NCI-H187 (cell line): ENCODE measurements around the gene ZDHHC11.
"Not testable (repeated sequence)": the region's sequence is repeated elsewhere in the genome, so short reads cannot be mapped to it uniquely, and the experiment has no call there.

Source experiments
- DNase-seq, 2 experiments: peaks; one replicate each; lab custom pipeline; 2025; lab: John Stamatoyannopoulos, UW

ZDHHC11 gene

DNA sequence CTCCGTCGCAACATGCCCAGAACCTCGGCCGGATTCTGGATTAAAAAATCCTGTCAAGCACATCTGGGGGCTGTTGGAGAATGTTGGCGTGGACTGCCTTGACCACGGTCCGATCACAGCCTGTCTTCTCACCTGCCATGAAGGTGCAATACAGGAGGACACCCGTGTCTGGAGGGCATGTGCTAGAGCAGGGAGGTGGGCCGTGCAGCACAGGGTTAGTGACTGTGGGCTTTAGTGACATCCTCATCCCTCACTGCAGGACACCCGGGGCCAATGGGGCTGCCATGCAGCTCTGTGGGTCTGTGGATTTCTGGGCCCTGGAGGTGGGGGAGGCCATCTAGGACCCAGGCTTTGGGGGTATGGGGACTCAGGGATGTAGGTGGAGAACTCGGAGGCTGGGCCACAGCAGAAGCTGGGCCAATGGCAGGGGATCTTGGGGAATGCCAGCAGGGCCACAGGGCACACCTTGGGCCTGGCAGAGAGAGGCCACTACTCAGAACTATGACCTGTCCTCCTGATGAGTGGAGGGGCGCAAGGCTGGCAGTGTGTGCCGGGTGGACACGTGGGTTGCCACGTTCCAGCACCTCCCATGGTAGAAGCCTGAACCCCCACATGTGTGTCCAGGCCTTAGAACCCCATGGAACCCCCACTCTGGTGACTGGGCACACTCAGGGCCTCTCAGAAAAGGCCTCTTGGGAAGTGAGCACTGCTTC is 89.6 kb downstream of the ZDHHC11 start:
- DNase-seq: no peak

DNA sequence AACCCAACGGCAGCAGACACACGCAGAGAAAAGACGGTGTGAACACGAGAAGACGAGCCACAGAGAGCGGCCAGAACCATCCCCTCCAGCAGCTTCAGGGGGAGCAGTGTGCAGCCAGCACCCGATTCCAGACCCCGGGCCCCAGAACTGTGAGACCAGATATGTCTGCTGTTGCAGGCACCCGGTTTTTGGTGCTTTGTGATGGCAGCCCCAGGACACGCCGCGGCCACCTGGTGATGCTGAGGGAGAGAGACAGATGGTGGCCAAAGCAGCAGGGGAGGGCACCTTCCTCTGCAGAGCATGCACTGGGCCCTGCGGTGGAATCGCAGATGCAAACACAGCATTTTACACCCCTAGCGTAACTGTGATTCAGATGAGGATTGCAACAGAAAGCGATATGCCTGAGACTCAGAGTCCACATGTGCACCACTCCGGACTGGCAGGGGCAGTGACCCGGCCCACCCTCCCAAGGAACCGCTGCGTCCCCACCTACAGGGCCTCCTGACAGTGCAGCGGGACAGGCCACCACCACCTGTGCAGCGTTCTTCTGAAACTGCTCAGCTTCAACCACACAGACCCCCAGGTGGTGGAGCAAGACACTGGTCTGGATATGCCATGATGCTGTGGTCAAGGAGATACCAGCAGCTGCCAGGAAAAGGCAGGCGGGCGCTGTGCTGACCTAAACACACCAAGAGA is 90.3 kb downstream of the ZDHHC11 start:
- no peak for DNase-seq

DNA sequence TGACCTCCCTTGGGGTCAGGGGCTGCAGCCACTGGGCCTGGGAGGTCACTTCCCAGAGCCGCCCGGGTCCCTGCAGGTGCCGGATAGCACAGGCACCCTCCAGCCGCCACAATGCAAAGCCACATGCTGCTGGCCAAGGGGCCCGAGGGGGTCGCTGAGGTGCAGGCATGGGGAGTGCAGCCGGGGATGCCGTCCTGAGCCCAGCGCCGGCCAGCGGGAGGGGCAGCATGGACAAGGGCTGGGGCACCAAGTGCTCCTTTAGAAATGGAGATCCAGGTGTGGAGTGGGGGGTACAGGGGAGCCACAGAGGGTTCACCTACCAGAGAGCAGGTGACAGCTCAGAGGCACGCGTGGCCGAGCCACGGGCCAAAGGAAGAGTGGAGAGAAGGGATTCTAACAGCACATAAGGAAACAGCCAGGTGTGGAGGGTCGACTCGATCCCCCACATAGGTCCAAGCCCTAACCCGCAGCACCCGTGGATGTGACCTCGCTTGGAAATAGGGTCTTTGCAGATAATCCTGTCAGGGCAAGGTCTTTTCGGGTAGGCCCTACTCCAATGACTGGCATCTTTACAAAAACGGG is 90.9 kb downstream of the ZDHHC11 start:
- DNase-seq: no peak

DNA sequence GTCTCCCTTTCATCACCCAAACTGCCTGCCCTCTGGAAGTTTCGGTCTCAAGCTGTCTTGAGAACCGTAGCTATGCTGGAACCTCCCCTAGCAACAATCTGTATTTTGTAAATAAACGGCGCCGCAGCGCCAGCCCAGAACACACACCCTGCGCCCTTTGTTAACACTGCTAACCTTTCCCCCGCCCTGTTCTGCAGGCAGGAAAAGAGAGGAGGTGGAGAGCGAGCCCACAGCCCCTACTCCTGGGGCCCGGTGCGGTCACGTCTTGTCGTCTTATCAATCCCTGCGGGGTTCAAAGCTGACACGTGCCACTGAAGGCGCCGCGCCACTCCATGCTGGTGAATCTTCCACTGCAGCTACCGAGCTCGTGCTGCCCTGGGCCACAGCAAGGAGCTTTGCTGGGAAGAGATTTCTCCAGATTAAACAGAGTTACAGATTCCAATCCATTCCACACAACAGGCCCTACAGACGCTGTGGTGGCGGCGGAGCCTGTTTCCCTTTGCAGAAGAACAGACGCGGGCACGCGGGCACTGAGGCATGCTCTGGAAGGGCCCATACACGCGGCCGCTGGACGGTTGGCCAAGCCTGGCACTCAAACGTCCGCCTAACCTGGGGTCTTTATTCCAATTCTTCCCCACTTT is 91.6 kb downstream of the ZDHHC11 start:
- no peak for DNase-seq

GRCh38 chr5:758698-759053 is 92.1 kb downstream of the ZDHHC11 start:
- DNase-seq: no peak

GRCh38 chr5:757931-758697 is 92.7 kb downstream of the ZDHHC11 start:
- no peak for DNase-seq

DNA sequence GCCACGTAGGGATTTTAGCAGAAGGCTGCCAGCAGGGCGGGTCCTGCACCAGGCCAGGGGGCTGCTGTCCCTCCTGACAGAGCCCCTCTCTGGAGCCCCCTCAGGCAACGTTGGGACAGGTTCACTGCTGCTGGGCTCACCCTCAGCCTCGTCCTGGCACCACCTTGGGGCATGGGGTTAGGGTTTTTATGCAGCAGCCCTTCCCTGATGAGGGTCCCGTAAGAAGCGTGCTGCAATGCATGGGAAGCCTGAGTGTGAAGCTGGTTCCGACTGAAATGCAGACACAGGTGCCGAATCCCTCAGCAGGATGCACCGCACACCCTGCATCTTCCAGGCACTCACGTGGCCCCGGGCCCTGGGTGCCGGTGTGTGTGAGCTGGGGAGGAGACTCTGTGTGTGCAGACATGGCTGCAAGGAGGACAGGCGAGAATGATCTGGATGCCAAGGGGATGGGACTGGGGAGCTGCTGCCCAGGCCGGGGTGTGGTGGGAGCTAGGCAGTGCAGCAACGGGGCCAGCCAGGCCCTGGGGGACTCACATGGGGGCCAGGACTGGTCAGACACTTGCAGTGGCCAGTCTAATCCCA is 93.3 kb downstream of the ZDHHC11 start:
- no peak for DNase-seq

GRCh38 chr5:756865-757345 is 93.9 kb downstream of the ZDHHC11 start:
- DNase-seq: no peak

- DNase-seq: no peak
These were observed 94.6 kb downstream of the ZDHHC11 start for GRCh38 chr5:756171-756570.

GRCh38 chr5:754143-754632 is 96.6 kb downstream of the ZDHHC11 start:
- not testable (repeated sequence) for DNase-seq

DNA sequence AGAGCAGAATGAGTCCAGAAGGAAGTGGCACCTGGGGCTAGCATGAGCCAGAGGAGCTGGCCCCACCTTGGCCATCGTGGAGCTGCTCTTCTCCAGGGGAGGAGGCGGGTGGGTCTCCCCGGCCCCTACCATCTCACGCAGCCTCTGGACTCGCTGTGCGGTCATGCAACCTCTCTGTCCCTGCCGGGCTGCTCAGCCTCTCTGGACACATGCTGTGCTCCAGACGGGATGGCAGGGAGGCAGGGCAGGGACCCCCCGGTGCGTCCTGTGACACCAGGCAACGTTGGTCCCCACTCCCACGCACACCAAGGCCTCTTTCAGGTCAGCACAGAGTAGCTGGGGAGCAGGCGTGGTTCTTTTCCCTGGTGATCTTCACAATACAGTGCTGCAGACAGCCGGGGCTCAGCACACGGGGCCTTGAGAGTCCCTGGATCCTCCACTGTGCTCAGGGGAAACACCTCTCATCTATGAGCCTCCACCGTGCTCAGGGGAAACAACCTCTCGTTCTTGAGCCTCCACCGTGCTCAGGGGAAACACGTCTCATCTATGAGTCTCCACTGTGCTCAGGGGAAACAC is 97.1 kb downstream of the ZDHHC11 start:
- not testable (repeated sequence) for DNase-seq

- DNase-seq: not testable (repeated sequence)
These were observed 98.2 kb downstream of the ZDHHC11 start for GRCh38 chr5:752532-753115.

DNA sequence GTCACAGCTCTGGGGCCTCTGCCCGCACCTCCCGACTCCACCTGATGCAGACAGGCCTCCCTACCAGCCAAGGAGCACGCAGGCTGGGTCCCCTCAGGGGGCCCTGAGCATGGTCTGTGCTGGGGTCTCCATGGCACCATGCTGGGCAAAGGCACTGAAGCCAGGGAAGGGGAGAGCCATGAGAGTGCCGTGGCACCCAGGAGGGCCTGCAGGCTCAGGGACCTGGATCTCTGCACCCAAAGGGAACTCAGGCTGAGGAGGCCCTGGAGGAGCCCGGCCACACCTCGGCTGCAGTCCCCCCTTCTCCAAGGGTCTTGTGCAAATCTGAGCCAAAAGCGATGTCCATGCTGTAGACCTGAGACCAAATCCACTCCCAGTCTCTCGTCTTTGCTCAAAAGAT is 98.8 kb downstream of the ZDHHC11 start:
- DNase-seq: not testable (repeated sequence)

- no peak for DNase-seq
These were observed 99.3 kb downstream of the ZDHHC11 start for GRCh38 chr5:751496-751895.

GRCh38 chr5:750226-750625 is 100.6 kb downstream of the ZDHHC11 start:
- DNase-seq: not testable (repeated sequence)

DNA sequence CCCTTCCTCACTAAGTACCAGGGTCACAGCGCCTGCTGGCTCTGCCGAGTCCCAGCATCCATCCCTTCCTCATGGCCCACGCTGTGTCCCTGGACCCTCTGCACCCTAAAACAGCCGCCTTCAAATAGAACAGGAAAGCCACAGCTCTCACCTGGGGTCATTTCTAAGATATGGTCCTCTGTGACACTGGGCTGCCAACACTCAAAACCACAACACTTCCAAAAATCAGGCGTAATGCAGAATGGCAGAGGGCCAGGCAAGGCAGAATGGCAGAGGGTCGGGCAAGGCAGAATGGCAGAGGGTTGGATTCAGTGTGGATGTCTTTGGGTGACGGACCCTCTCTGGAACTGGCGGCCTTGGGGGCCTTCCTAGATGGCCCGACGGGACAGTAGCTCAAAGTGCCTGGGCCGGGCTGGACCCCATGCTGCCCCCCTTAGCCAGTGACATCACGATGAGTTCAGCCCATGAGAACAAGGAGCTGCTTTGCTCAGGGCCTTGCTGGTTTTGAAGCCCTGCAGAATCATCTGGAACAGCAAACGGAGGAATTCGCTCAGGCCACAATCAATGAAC is 101.6 kb downstream of the ZDHHC11 start:
- no peak for DNase-seq

GRCh38 chr5:748011-748980 is 102.5 kb downstream of the ZDHHC11 start:
- DNase-seq: not testable (repeated sequence)

DNA sequence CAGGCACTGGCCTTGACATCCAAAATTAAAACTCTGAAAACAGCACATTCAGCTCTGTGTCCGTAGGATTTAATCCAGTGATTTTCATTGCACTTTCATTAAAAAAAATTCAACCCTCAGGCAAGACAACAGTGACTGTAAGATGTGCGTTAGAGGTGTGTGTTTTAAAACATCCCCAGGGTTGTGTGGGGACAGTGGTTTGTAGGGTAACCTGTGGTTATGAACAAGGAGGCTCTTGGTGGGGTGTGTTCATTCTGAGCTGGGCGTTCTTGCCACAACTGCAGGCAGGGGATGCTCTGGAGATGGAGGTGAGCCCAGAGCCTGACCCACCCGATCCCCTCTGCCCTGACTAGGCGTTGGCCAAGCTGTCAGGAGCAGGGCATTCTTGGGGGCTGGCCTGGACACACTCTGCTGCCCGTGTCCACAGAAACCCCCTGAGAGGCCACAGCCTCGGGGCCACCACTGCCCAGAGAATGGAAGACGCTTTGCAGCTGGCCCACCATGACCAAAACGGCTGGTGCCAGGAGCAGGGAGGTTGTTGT is 103.4 kb downstream of the ZDHHC11 start:
- DNase-seq: not testable (repeated sequence)
